ENCODE measurements around the gene STEAP3. TPM values are rescaled to one million over a fixed set of nuclear protein-coding genes. Genes with fewer than 3 reads are reported as not detected.

STEAP3 gene
- total and polyA plus RNA-seq, 5 donors: 4.8 to 12.4 (median 9.3) TPM

GRCh38 chr2:119286661-119287060 lies 63.0 kb downstream of the STEAP3 start:
- DNase-seq: no peak
- H3K27ac ChIP-seq (ENCODE audit: low read length): no peak overlapping the region
- no peaks in the 10 kb centered on the region for H3K9me3 ChIP-seq (ENCODE audit: control insufficient read depth, low read length)
- no peak overlapping the region for H3K4me3 ChIP-seq (ENCODE audit: low read length)
- no peaks in the 10 kb centered on the region for H3K4me1 ChIP-seq (ENCODE audit: control insufficient read depth, insufficient read depth, low read length)
- H3K27me3 ChIP-seq (ENCODE audit: control insufficient read depth, insufficient read depth): no peaks in the 10 kb centered on the region
- intact Hi-C loops (cut with DNase I): loop anchor here in 3 of 4 donors (10.0 kb wide), 2 partner anchors 62 to 402 kb away; partner anchors contain the start of gene STEAP3 (in 2 of the 3)
- ATAC-seq: no peak
- WGBS: 84% methylated on average over 8 of the region's 8 CpGs

DNA sequence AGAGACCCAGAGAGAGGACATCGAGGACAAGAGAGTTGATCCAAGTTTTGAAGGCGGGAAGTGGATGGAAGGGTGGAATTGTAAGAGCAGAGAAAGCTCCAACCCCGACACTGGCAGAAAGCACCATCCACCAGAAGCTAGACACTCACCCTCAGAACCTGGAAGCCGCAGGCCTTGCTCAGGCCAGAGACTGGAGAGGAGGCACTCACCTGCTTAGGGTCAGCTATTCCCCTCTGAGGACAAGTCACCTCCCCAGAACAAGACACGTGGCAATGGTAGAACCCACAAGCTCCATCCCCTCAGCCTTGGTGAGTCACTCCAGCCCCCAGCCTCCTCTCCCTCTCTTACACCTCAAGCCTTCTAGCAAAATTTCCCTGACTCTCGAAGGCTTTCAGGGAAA lies 64.9 kb downstream of the STEAP3 start:
- H3K4me3 ChIP-seq (ENCODE audit: low read length): no peak overlapping the region
- no peaks in the 10 kb centered on the region for H3K27me3 ChIP-seq (ENCODE audit: control insufficient read depth, insufficient read depth)
- ATAC-seq (no peak), DNase-seq (no peak)
- no peaks in the 10 kb centered on the region for H3K9me3 ChIP-seq (ENCODE audit: control insufficient read depth, low read length)
- intact Hi-C loops (cut with DNase I): loop anchor here in 3 of 4 donors (10.0 kb wide), 2 partner anchors 64 to 404 kb away; partner anchors contain the start of gene STEAP3 (in 2 of the 3)
- WGBS: 91% methylated on average over 6 of the region's 6 CpGs
- H3K4me1 ChIP-seq (ENCODE audit: control insufficient read depth, insufficient read depth, low read length): no peaks in the 10 kb centered on the region
- H3K27ac ChIP-seq (ENCODE audit: low read length): no peak overlapping the region

DNA sequence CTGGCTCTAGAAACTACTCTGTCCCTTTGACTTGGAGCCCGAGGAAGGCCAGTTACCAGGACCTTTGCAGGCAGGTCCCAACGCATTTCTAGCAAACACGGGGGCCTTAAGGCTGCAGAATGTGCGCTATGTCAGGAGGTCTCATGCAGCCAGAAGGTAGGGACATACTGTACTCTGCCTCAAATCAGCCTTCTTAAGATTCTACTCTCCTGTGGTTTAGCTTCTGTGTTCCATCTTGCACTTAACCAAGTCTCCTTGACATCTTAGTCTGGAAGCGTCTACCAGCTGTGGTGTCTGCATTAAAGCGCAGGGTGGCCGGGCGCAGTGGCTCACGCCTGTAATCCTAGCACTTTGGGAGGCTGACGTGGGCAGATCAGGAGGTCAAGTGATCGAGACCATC lies 65.5 kb downstream of the STEAP3 start:
- no peak overlapping the region for H3K27ac ChIP-seq (ENCODE audit: low read length)
- ATAC-seq (peak in 1 of 2 donors; percentile 39), DNase-seq (peak in 1 of 3 donors; percentile 59)
- H3K27me3 ChIP-seq (ENCODE audit: control insufficient read depth, insufficient read depth): no peaks in the 10 kb centered on the region
- 83% methylated on average over 11 of the region's 11 CpGs for WGBS
- H3K4me3 ChIP-seq (ENCODE audit: low read length): no peak overlapping the region
- intact Hi-C loops (cut with DNase I): loop anchor here in 3 of 4 donors (10.0 kb wide), 2 partner anchors 64 to 404 kb away; partner anchors contain the start of gene STEAP3 (in 2 of the 3)
- no peaks in the 10 kb centered on the region for H3K4me1 ChIP-seq (ENCODE audit: control insufficient read depth, insufficient read depth, low read length)
- H3K9me3 ChIP-seq (ENCODE audit: control insufficient read depth, low read length): no peaks in the 10 kb centered on the region

DNA sequence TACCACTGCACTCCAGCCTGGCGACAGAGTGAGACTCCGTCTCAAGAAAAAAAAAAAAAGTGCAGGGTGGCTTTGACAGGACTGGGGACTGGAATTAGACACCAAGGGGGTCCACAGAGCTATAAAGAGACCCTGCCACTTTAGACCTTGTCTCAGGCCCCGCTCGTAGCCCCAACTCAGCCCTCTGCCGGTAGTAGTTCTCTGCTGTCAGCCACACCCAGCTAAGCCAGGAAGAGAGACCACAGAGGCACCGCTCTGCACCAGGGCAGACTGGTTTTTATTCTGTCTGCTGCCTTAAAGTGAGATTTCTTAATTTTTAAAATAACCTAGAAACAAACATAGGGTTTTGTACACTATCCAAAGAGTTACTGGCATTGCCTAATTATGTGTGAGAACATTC lies 66.0 kb downstream of the STEAP3 start:
- WGBS: 92% methylated on average over 6 of the region's 6 CpGs
- peak in 1 of 2 donors; percentile 20 for ATAC-seq
- peak in 1 of 3 donors; percentile 31 for DNase-seq
- Histone ChIP-seq H3K4me1 (ENCODE audit: control insufficient read depth, insufficient read depth, low read length) (no peaks in the 10 kb centered on the region), H3K27me3 (ENCODE audit: control insufficient read depth, insufficient read depth) (no peaks in the 10 kb centered on the region), H3K9me3 (ENCODE audit: control insufficient read depth, low read length) (no peaks in the 10 kb centered on the region), H3K27ac (ENCODE audit: low read length) (no peak overlapping the region), H3K4me3 (ENCODE audit: low read length) (no peak overlapping the region)
- intact Hi-C loops (cut with DNase I): loop anchor here in 3 of 4 donors (2.0 to 10.0 kb wide), 5 partner anchors 65 to 407 kb away; partner anchors contain the start of gene STEAP3 (in 2 of the 3)

GRCh38 chr2:119290859-119291587 lies 67.4 kb downstream of the STEAP3 start:
- WGBS: 44% methylated on average over 15 of the region's 15 CpGs

DNA sequence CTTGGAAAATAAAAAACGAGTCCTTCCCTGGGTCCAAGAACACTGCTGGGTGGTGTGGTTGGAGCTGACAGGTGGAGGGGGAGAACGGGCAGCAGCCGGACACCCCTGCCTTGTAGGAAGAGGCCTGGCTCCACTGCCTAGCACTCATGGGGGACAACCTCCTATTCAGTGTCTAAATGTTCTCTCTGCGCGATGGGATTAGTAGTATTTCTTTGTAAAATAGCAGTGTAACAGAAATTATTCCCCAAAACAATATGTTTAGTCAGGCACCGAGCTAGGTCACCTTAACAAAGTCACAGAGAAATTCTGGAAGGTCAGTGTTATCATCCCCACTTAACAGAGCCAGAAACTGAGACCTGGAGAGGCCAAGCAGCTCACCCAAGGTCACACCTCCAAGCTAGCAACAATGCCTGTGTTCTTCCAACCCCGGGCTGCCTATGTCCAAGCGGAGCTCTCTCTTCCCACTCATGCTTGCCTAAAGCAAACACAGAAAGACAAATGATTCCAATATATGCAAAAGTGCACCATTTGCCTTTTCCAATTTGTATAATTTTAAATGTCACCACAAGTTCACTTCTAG lies 68.0 kb downstream of the STEAP3 start:
- no peak for DNase-seq

More at GRCh38 chr2:119290859-119291587, 67.4 kb downstream of the STEAP3 start:
- intact Hi-C loops (cut with DNase I): loop anchor here in 3 of 4 donors (2.0 to 10.0 kb wide), 4 partner anchors 278 to 409 kb away; no protein-coding TSS in a partner anchor
- Histone ChIP-seq H3K4me3 (ENCODE audit: low read length) (no peak overlapping the region), H3K4me1 (ENCODE audit: control insufficient read depth, insufficient read depth, low read length) (no peaks in the 10 kb centered on the region), H3K9me3 (ENCODE audit: control insufficient read depth, low read length) (no peaks in the 10 kb centered on the region), H3K27me3 (ENCODE audit: control insufficient read depth, insufficient read depth) (no peaks in the 10 kb centered on the region), H3K27ac (ENCODE audit: low read length) (no peak overlapping the region)
- ATAC-seq (peak; percentile 73 to 90), DNase-seq (peak; percentile 89 to 91 (median 89))

DNA sequence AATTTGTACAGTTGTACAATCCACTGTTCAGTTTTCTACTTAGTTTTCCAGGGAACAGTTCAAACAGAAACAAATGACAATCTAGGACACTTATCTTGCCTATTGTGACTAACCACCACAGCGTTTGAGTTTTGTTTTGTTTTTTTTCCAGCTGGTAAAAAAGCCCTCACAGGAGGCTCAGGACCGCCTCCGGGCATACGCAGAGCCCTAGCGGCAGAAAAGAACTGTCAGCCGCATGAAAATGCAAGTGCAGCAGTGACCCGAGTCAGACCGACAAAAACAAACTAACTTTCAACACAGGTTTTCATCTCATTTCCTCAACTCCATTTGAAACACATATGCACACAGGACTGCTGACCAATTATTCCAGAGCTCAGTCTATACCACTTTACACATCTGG lies 68.6 kb downstream of the STEAP3 start:
- Histone ChIP-seq H3K4me1 (ENCODE audit: control insufficient read depth, insufficient read depth, low read length) (no peaks in the 10 kb centered on the region), H3K4me3 (ENCODE audit: low read length) (no peak overlapping the region), H3K9me3 (ENCODE audit: control insufficient read depth, low read length) (no peaks in the 10 kb centered on the region), H3K27ac (ENCODE audit: low read length) (no peak overlapping the region), H3K27me3 (ENCODE audit: control insufficient read depth, insufficient read depth) (no peaks in the 10 kb centered on the region)
- ATAC-seq (peak in 1 of 2 donors; percentile 17), DNase-seq (no peak)
- WGBS: 65% methylated on average over 8 of the region's 8 CpGs
- intact Hi-C loops (cut with DNase I): loop anchor here in 3 of 4 donors (5.0 to 10.0 kb wide), 3 partner anchors 280 to 410 kb away; no protein-coding TSS in a partner anchor

More for the DNA sequence above, 68.0 kb downstream of the STEAP3 start:
- Histone ChIP-seq H3K27me3 (ENCODE audit: control insufficient read depth, insufficient read depth) (no peaks in the 10 kb centered on the region), H3K4me3 (ENCODE audit: low read length) (no peak overlapping the region), H3K4me1 (ENCODE audit: control insufficient read depth, insufficient read depth, low read length) (no peaks in the 10 kb centered on the region), H3K9me3 (ENCODE audit: control insufficient read depth, low read length) (no peaks in the 10 kb centered on the region), H3K27ac (ENCODE audit: low read length) (no peak overlapping the region)
- intact Hi-C loops (cut with DNase I): loop anchor here in 3 of 4 donors (2.0 to 10.0 kb wide), 4 partner anchors 279 to 409 kb away; no protein-coding TSS in a partner anchor
- WGBS: 91% methylated on average over 8 of the region's 8 CpGs
- ATAC-seq: no peak

DNA sequence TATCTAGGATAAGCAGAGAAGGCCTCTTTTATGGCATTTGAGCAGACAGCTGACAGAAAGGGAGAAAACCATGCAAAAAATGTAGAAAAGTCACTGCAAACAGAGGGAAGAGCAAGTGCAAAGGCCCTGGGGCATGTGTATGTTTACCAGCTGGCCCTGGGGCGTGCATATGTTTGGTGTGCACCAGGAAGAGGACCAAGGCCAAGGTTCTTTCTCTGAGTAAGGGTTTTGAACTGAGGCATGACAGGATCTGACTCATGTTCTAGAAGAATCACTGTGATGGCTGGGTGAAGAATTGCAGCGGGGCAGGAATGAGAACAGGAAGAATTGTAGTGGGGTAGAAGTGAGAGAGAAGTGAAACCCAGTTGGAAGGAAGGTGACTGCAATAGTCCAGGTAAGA lies 69.6 kb downstream of the STEAP3 start:
- intact Hi-C loops (cut with DNase I): loop anchor here in 3 of 4 donors (5.0 to 10.0 kb wide), 3 partner anchors 281 to 411 kb away; no protein-coding TSS in a partner anchor
- no peaks in the 10 kb centered on the region for H3K9me3 ChIP-seq (ENCODE audit: control insufficient read depth, low read length)
- DNase-seq (no peak), ATAC-seq (no peak)
- no peaks in the 10 kb centered on the region for H3K4me1 ChIP-seq (ENCODE audit: control insufficient read depth, insufficient read depth, low read length)
- WGBS: 89% methylated on average over 2 of the region's 2 CpGs
- H3K27me3 ChIP-seq (ENCODE audit: control insufficient read depth, insufficient read depth): no peaks in the 10 kb centered on the region
- no peak overlapping the region for H3K4me3 ChIP-seq (ENCODE audit: low read length)
- no peak overlapping the region for H3K27ac ChIP-seq (ENCODE audit: low read length)

DNA sequence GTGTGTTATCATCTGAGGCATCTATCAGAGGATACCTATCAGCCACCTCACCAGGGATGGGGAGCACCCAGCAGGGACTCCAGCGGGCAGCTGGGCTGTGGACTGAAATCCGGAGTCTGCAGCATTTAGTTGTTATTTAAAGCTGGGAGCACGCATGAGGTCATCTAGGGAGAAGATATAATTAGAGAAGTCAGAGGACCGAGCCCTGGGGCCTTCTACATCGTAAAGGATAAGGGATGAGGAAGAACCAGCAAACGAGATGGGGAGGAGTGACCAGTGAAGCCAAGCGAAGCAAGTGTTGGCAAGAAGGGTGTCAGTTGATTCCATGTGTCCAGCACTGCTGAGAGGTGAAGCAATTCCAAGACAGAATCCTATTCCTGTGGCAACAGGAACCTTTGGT lies 70.3 kb downstream of the STEAP3 start:
- Histone ChIP-seq H3K9me3 (ENCODE audit: control insufficient read depth, low read length) (no peaks in the 10 kb centered on the region), H3K27ac (ENCODE audit: low read length) (no peak overlapping the region), H3K27me3 (ENCODE audit: control insufficient read depth, insufficient read depth) (no peaks in the 10 kb centered on the region), H3K4me1 (ENCODE audit: control insufficient read depth, insufficient read depth, low read length) (no peaks in the 10 kb centered on the region), H3K4me3 (ENCODE audit: low read length) (no peak overlapping the region)
- WGBS: 48% methylated on average over 7 of the region's 7 CpGs
- peak; percentile 27 to 31 for ATAC-seq
- no peak for DNase-seq
- intact Hi-C loops (cut with DNase I): loop anchor here in 3 of 4 donors (5.0 to 10.0 kb wide), 3 partner anchors 282 to 412 kb away; no protein-coding TSS in a partner anchor

DNA sequence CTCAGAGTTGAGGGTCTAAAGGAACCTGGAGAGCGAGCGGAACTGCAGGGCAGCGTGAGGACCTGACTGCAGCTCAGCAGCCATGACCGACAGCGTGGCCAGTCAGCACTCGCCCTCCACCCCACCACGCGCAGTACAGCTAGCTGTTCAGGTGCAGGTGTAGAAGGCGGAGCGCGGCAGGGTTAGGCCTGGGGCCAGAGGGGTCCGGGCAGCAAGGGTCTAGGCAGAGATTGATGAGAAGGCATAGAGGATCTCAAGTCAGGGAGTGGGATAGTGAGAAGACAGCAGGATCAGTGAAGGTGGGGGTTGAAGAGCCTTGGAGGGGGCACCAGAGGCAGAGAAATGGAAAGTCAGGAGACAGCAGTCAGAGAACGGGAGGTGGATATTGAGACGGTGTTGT lies 71.0 kb downstream of the STEAP3 start:
- DNase-seq (no peak), ATAC-seq (no peak)
- H3K4me1 ChIP-seq (ENCODE audit: control insufficient read depth, insufficient read depth, low read length): no peaks in the 10 kb centered on the region
- no peak overlapping the region for H3K4me3 ChIP-seq (ENCODE audit: low read length)
- intact Hi-C loops (cut with DNase I): loop anchor here in 3 of 4 donors (5.0 to 10.0 kb wide), 3 partner anchors 282 to 412 kb away; no protein-coding TSS in a partner anchor
- H3K27ac ChIP-seq (ENCODE audit: low read length): no peak overlapping the region
- no peaks in the 10 kb centered on the region for H3K27me3 ChIP-seq (ENCODE audit: control insufficient read depth, insufficient read depth)
- WGBS: 91% methylated on average over 14 of the region's 14 CpGs
- no peaks in the 10 kb centered on the region for H3K9me3 ChIP-seq (ENCODE audit: control insufficient read depth, low read length)

Measured in right cardiac atrium (tissue), 5 donors.